ENCODE data around the gene PTBP2. TPM values are rescaled to one million over a fixed set of nuclear protein-coding genes. Genes with fewer than 3 reads are reported as not detected.

Gene PTBP2
- total RNA-seq, 2 donors from 2014 or later = 33.0 to 66.0 TPM

- no peak for ATAC-seq (ENCODE audit: insufficient number of reproducible peaks, low FRiP score, low read depth)
- H3K27ac ChIP-seq = no peak overlapping the region
- no peak for DNase-seq (ENCODE audit: low spot score)
- H3K27me3 ChIP-seq (replicated peaks; ENCODE audit: insufficient read depth) = no peaks in the 10 kb centered on the region
- H3K9me3 ChIP-seq = no peaks in the 10 kb centered on the region
- H3K4me1 ChIP-seq (ENCODE audit: control insufficient read depth in 1 of 2, low read depth in 2 of 2) = no peaks in the 10 kb centered on the region
- no peak overlapping the region for H3K4me3 ChIP-seq
- no peak for TF ChIP-seq CTCF (IDR thresholded peaks at IDR 0.05)
- H3K36me3 ChIP-seq = no peaks in the 10 kb centered on the region
Observed at GRCh38 chr1:96772349-96772748, 50.8 kb downstream of the PTBP2 start.

DNA sequence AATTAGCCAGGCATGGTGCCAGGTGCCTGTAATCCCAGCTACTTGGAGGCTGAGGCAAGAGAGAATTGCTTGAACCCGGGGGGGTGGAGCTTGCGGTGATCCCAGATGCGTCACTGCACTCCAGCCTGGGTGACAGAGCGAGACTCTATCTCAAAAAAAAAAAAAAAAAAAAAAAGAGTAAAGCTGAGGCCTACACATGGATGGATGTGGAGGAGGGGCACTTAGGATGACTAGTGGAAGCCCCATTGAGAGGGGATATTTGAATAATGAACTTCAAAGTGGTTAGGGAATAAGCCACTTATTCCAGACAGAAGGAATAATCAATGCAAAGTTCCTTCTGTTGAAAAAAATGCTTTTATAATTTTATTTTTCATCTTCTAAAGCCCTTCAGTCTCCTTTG lies 51.4 kb downstream of the PTBP2 start:
- Histone ChIP-seq H3K4me1 (ENCODE audit: control insufficient read depth in 1 of 2, low read depth in 2 of 2) (no peaks in the 10 kb centered on the region), H3K27ac (no peak overlapping the region), H3K4me3 (no peak overlapping the region), H3K9me3 (no peaks in the 10 kb centered on the region), H3K27me3 (replicated peaks; ENCODE audit: insufficient read depth) (no peaks in the 10 kb centered on the region), H3K36me3 (no peaks in the 10 kb centered on the region)
- no peak for TF ChIP-seq CTCF (IDR thresholded peaks at IDR 0.05)
- no peak for DNase-seq (ENCODE audit: low spot score)
- ATAC-seq (ENCODE audit: insufficient number of reproducible peaks, low FRiP score, low read depth) = no peak

DNA sequence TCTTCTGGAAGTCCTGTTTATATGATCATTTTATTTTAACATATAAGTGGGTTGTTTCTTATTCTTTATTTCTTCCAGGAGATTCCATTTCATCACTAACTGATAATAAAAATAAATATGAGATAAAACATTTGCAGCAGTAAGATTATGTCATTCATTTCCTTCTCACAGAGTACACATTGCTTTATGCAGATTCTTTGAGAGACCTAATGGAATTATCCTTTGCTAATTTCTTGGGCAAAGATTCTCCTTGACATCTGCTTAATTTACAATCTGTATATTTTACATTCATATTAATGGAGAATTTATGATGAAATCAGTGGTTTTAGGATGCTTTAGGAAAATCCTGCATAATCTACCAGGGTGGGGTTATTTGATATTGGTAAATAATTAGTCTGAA lies 60.6 kb downstream of the PTBP2 start:
- peaks cover 11% of the 10 kb centered on the region for H3K36me3 ChIP-seq
- no peak overlapping the region for H3K27ac ChIP-seq
- H3K4me1 ChIP-seq (ENCODE audit: control insufficient read depth in 1 of 2, low read depth in 2 of 2) = no peaks in the 10 kb centered on the region
- no peaks in the 10 kb centered on the region for H3K27me3 ChIP-seq (replicated peaks; ENCODE audit: insufficient read depth)
- ATAC-seq (ENCODE audit: insufficient number of reproducible peaks, low FRiP score, low read depth) (no peak), DNase-seq (ENCODE audit: low spot score) (no peak)
- H3K4me3 ChIP-seq = no peak overlapping the region
- H3K9me3 ChIP-seq = no peaks in the 10 kb centered on the region
- no peak for TF ChIP-seq CTCF (IDR thresholded peaks at IDR 0.05)

- no peaks in the 10 kb centered on the region for H3K9me3 ChIP-seq
- H3K4me1 ChIP-seq (ENCODE audit: control insufficient read depth in 1 of 2, low read depth in 2 of 2) = no peaks in the 10 kb centered on the region
- DNase-seq (ENCODE audit: low spot score) = no peak
- no peak overlapping the region for H3K4me3 ChIP-seq
- no peak overlapping the region for H3K27ac ChIP-seq
- no peak for TF ChIP-seq CTCF (IDR thresholded peaks at IDR 0.05)
- no peaks in the 10 kb centered on the region for H3K27me3 ChIP-seq (replicated peaks; ENCODE audit: insufficient read depth)
- ATAC-seq (ENCODE audit: insufficient number of reproducible peaks, low FRiP score, low read depth) = no peak
- peaks cover 11% of the 10 kb centered on the region for H3K36me3 ChIP-seq
Observed at GRCh38 chr1:96782856-96783255, 61.3 kb downstream of the PTBP2 start.

DNA sequence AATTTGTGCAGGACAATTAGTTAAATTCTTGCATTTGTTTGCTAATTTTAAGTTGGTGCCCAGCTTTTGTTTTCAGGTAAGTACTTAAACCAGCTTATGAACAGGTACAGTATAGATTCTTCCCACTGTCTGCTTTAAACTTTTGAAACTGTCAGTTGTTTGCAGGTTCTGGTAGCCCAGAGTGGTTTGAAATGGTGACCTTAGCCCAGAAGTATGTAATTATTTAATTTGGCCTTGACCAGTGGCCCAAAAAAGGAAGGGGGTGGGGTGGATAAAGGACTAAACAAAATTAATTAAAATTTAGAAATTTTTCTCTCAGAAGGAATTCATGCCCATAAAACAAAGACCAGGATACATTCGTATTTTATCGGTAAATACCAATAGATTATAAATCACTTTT lies 69.0 kb downstream of the PTBP2 start:
- DNase-seq (ENCODE audit: low spot score) = no peak
- no peak for TF ChIP-seq CTCF (IDR thresholded peaks at IDR 0.05)

More for the DNA sequence above, 69.0 kb downstream of the PTBP2 start:
- Histone ChIP-seq H3K27ac (no peak overlapping the region), H3K9me3 (no peaks in the 10 kb centered on the region), H3K4me1 (ENCODE audit: control insufficient read depth in 1 of 2, low read depth in 2 of 2) (peaks cover 0 to 11% of the 10 kb centered on the region in 2 donors), H3K36me3 (no peaks in the 10 kb centered on the region), H3K27me3 (replicated peaks; ENCODE audit: insufficient read depth) (no peaks in the 10 kb centered on the region), H3K4me3 (no peak overlapping the region)
- ATAC-seq (ENCODE audit: insufficient number of reproducible peaks, low FRiP score, low read depth) = no peak
